Measurements from ENCODE around the gene UBA6. TPM values are rescaled to one million over a fixed set of nuclear protein-coding genes. Genes with fewer than 3 reads are reported as not detected.

UBA6 gene
- total and polyA plus RNA-seq, 2 donors (not counting 1 experiment from before 2014, with no cell fraction given): 22.8 to 64.0 TPM

GRCh38 chr4:67568820-67569219, 132.1 kb downstream of the UBA6 start:
- ATAC-seq (ENCODE audit: low read depth): no peak
- peaks cover 11% of the 10 kb centered on the region for H4K20me1 ChIP-seq (ENCODE audit: control insufficient read depth, insufficient read depth, low read length, poor library complexity, severe bottlenecking)
- peaks cover 72% of the 10 kb centered on the region for H3K4me1 Mint-ChIP-seq
- no peak for TF ChIP-seq EZH2 (IDR thresholded peaks at IDR 0.05; ENCODE audit: borderline replicate concordance, insufficient read depth, low read depth, low read length, poor library complexity, severe bottlenecking)
- TF ChIP-seq CTCF (IDR thresholded peaks at IDR 0.05): no peak
- H3K27me3 Mint-ChIP-seq: no peaks in the 10 kb centered on the region
- H3K4me3 ChIP-seq (ENCODE audit: control extremely low read depth in 1 of 5, extremely low read depth in 1 of 5, insufficient read depth in 1 of 5, low read depth in 2 of 5, low read length in 4 of 5): no peak overlapping the region
- H3K4me2 ChIP-seq (replicated peaks; ENCODE audit: low read depth, low read length, poor library complexity, severe bottlenecking): no peak overlapping the region
- H3K27ac ChIP-seq (ENCODE audit: low read length in 2 of 2): peak overlapping the region in 1 of 2 donors; percentile 65
- H3K9ac ChIP-seq (ENCODE audit: low read length): no peak overlapping the region
- POLR2A ChIA-PET: interaction anchor here (1.2 kb wide), 1 partner anchor 19 kb away, joined by 6 read pairs; no protein-coding TSS in a partner anchor
- DNase-seq: no peak
- intact Hi-C loops (cut with micrococcal nuclease): loop anchor here (1.0 kb wide), 1 partner anchor 9 kb away; no protein-coding TSS in a partner anchor
- no peak overlapping the region for H2AFZ ChIP-seq (ENCODE audit: insufficient read depth, low read depth, low read length, poor library complexity, severe bottlenecking)
- H3K36me3 ChIP-seq (replicated peaks in 1 of 2; ENCODE audit: control extremely low read depth in 1 of 2, control insufficient read depth in 1 of 2, extremely low read depth in 1 of 2, insufficient read depth in 2 of 2, low read length in 1 of 2): peaks cover 5 to 10% of the 10 kb centered on the region in 2 experiments
- H3K4me3 Mint-ChIP-seq: no peak overlapping the region
- no CpG with 5 or more reads among the region's 2 CpGs for WGBS (ENCODE audit: insufficient coverage)
- peak overlapping the region; percentile 48 for H3K27ac Mint-ChIP-seq
- CTCF ChIA-PET: interaction anchor here (2.1 kb wide), 1 partner anchor 17 kb away, joined by 8 read pairs; no protein-coding TSS in a partner anchor
- H3K79me2 ChIP-seq (ENCODE audit: control insufficient read depth, insufficient read depth, low read length): peaks cover 84% of the 10 kb centered on the region
- no peaks in the 10 kb centered on the region for H3K9me3 ChIP-seq (ENCODE audit: control extremely low read depth in 1 of 3, control insufficient read depth in 2 of 3, insufficient read depth in 1 of 3, low read length in 2 of 3)
- peaks cover 40 to 67% of the 10 kb centered on the region in 2 donors for H3K4me1 ChIP-seq (ENCODE audit: control insufficient read depth in 2 of 2, insufficient read depth in 2 of 2, low read length in 2 of 2)
- no peaks in the 10 kb centered on the region for H3K27me3 ChIP-seq (replicated peaks in 1 of 4; ENCODE audit: control extremely low read depth in 1 of 4, control insufficient read depth in 3 of 4, insufficient read depth in 4 of 4, low read length in 3 of 4)
- H3K9me3 Mint-ChIP-seq (ENCODE audit: insufficient read depth): no peaks in the 10 kb centered on the region

GRCh38 chr4:67566335-67566734, 134.6 kb downstream of the UBA6 start:
- TF ChIP-seq EZH2 (IDR thresholded peaks at IDR 0.05; ENCODE audit: borderline replicate concordance, insufficient read depth, low read depth, low read length, poor library complexity, severe bottlenecking) (no peak), CTCF (IDR thresholded peaks at IDR 0.05) (no peak)
- peaks cover 6 to 15% of the 10 kb centered on the region in 2 experiments for H3K36me3 ChIP-seq (replicated peaks in 1 of 2; ENCODE audit: control extremely low read depth in 1 of 2, control insufficient read depth in 1 of 2, extremely low read depth in 1 of 2, insufficient read depth in 2 of 2, low read length in 1 of 2)
- DNase-seq (no peak), ATAC-seq (ENCODE audit: low read depth) (no peak)
- CTCF ChIA-PET: no interaction called here
- H3K4me3 ChIP-seq (ENCODE audit: control extremely low read depth in 1 of 5, extremely low read depth in 1 of 5, insufficient read depth in 1 of 5, low read depth in 2 of 5, low read length in 4 of 5): no peak overlapping the region
- H3K4me1 ChIP-seq (ENCODE audit: control insufficient read depth in 2 of 2, insufficient read depth in 2 of 2, low read length in 2 of 2): peaks cover 36 to 56% of the 10 kb centered on the region in 2 donors
- peak overlapping the region in 1 of 2 donors; percentile 65 for H3K27ac ChIP-seq (ENCODE audit: low read length in 2 of 2)
- peak overlapping the region; percentile 32 for H3K27ac Mint-ChIP-seq
- 100% methylated on average over 3 of the region's 3 CpGs for WGBS (ENCODE audit: insufficient coverage)
- H3K9me3 ChIP-seq (ENCODE audit: control extremely low read depth in 1 of 3, control insufficient read depth in 2 of 3, insufficient read depth in 1 of 3, low read length in 2 of 3): peaks cover 0 to 13% (median 0%) of the 10 kb centered on the region in 3 donors
- intact Hi-C loops (cut with micrococcal nuclease): no loop called here
- H3K4me2 ChIP-seq (replicated peaks; ENCODE audit: low read depth, low read length, poor library complexity, severe bottlenecking): no peak overlapping the region
- POLR2A ChIA-PET: no interaction called here
- no peak overlapping the region for H3K4me3 Mint-ChIP-seq
- H4K20me1 ChIP-seq (ENCODE audit: control insufficient read depth, insufficient read depth, low read length, poor library complexity, severe bottlenecking): peaks cover 11% of the 10 kb centered on the region
- H3K4me1 Mint-ChIP-seq: peaks cover 69% of the 10 kb centered on the region
- no peaks in the 10 kb centered on the region for H3K27me3 Mint-ChIP-seq
- H3K9me3 Mint-ChIP-seq (ENCODE audit: insufficient read depth): peaks cover 2% of the 10 kb centered on the region
- no peaks in the 10 kb centered on the region for H3K27me3 ChIP-seq (replicated peaks in 1 of 4; ENCODE audit: control extremely low read depth in 1 of 4, control insufficient read depth in 3 of 4, insufficient read depth in 4 of 4, low read length in 3 of 4)
- peaks cover 93% of the 10 kb centered on the region for H3K79me2 ChIP-seq (ENCODE audit: control insufficient read depth, insufficient read depth, low read length)
- no peak overlapping the region for H3K9ac ChIP-seq (ENCODE audit: low read length)
- H2AFZ ChIP-seq (ENCODE audit: insufficient read depth, low read depth, low read length, poor library complexity, severe bottlenecking): no peak overlapping the region
